Measurements from ENCODE around the gene DHRSX.
"Not testable (repeated sequence)": the region's sequence is repeated elsewhere in the genome, so short reads cannot be mapped to it uniquely, and the experiment has no call there.

GRCh38 chrX:2463481-2463880 is 37.3 kb downstream of the DHRSX start:
- TF ChIP-seq CTCF, POLR2A (IDR thresholded peaks at IDR 0.05): not testable (repeated sequence)

All from adrenal gland (tissue), 5 donors.